SK-MEL-5 (cell line): ENCODE results near the gene ZNF487. TPM values are rescaled to one million over a fixed set of nuclear protein-coding genes. Genes with fewer than 3 reads are reported as not detected.
"Not testable (repeated sequence)": the region's sequence is repeated elsewhere in the genome, so short reads cannot be mapped to it uniquely, and the experiment has no call there.

Source experiments
- DNase-seq: peaks from one replicate; pipeline ENCODE4 v3.0.0-alpha.2; 2016; ENCODE audit warnings: low read depth, low spot score
- in situ Hi-C: cut with HindIII; loops from 2 replicates; pipeline ENCODE4 v1.10.0; 2016; ENCODE audit warnings: low sequenced_read_pairs, high pct_unique_total_duplicates, low pct_unique_long_range_greater_than_20kb
- total RNA-seq: library from RNA; depleted of rRNA; stranded (reverse); fragments of >200 nt; shearing (Covaris generic); gene quantifications from 2 replicates; pipeline ENCODE4 v1.2.3, GENCODE V29; 2014

Gene ZNF487
- total RNA-seq, 1 experiment from 2014 or later: 2.9 TPM

DNA sequence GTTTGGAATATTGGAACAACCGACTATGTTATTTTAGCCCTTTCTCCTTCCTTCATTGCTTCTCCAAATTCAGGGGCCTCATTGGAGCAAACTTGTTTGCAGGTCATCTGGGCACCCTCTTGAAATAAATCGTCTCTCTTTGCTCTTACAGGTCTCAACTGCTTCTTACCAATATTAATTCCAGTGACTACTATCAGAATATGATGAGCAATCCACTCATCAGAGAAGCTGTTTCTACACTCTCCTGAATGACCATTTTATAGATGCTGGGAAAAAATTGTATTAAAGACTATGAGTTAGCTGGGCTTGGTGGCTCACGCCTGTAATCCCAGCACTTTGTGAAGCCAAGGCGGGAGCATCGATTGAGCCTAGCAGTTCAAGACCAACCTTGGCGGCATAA is 15.4 kb upstream of the ZNF487 start:
- in situ Hi-C loops: no loop called here
- DNase-seq: no peak

DNA sequence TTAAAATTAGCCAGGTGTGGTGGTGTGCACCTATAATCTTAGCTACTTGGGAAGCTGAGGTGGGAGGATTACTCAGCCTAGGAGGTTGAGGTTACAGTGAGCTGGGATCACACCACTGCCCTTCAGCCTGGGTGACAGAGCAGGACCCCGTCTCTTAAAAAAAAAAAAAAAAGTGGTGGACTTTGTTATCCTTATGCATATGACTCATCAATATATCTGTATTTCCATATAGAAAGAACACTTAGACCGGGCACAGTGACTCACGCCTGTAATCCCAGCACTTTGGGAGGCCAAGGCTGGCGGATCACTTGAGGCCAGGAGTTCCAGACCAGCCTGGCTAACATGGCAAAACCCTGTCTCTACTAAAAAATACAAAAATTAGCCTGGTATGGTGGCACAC is 15.0 kb upstream of the ZNF487 start:
- in situ Hi-C loops: not testable (repeated sequence)

DNA sequence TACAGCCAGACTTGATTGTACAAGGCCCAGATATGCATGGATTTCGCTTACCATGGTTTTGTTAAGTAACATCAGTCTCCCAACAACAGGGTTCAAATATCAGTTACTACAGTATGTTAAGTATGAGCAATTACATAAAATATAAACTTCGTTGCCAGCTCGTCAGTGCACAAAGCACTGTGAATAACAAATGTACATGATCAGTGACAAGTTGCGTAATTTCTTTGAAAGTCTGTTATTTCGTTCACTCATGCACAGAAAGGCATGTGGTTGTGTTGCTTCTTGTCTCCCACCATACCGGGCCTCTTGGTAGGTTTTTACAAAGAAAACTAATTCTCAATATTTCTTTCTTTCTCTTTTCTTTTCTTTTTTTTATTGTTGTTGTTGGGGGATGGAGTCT is 12.5 kb upstream of the ZNF487 start:
- DNase-seq: no peak
- in situ Hi-C loops: no loop called here

More for the DNA sequence above, 15.0 kb upstream of the ZNF487 start:
- not testable (repeated sequence) for DNase-seq

DNA sequence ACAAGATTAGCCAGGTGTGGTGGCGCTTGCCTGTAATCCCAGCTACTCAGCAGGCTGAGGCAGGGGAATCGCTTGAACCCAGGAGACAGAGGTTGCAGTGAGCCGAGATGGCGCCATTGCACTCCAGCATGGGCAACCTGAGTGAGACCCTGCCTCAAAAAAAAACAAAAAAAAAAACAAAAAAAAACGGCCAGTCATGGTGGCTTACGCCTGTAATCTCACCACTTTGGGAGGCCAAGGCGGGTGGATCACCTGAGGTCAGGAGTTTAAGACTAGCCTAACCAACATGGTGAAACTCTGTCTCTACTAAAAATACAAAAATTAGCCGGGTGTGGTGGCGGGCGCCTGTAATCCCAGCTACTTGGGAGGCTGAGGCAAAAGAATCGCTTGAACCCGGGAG is 10.4 kb upstream of the ZNF487 start:
- in situ Hi-C loops, DNase-seq: not testable (repeated sequence)

DNA sequence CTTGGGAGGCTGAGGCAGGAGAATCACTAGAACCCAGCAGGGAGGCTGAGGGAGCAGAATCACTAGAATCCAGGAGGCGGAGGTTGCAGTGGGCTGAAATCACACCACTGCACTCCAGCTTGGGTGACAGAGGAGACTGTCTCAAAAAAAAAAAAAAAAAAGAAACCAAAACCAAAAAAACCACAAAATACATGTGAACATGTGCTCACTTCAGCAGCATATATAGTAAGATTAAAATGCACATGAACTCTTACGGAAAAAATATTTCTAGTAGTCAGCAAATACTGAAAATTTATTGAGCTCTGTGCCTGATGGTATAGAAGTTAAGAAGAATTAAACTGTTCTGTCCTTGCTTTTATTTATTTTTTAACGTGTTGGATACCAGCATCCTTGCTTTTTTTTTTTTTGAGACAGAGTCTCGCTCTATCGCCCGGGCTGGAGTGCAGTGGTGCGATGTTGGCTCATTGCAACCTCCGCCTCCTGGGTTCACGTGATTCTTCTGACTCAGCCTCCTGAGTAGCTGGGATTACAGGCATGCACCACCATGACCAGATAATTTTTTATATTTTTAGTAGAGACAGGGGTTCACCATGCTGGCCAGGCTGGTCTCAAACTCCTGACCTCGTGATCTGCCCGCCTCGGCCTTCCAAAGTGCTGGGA is 9.6 kb upstream of the ZNF487 start:
- in situ Hi-C loops: no loop called here

DNA sequence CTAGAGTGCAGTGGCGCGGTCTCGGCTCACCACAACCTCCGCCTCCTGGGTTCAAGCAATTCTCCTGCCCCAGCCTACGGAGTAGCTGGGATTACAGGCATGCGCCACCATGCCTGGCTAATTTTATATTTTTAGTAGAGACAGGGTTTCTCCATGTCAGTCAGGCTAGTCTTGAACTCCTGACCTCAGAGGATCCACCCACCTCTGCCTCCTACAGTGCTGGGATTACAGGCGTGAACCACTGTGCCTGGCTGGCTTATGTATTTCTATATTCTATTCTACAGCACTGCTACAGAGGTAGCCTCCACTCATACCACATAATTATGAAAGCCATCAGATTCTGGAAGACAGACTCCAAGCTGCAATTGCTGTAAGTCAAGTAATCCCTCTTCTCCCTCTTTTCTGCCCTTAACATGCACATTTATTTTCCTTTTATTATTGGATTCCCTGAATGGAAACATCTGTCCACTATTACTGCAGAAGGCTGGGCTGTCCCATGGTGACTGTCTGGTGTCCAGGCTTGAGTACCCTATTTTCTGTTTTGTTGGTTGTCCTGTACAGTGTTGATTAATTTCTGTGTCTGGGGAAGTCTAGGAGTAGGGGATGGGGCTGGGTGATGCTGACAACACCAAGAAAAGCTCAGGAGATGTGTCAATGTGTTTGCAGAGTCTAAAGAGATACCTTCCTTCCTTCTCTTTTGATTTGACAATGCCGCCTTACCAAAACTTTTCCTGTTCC is 5.8 kb upstream of the ZNF487 start:
- DNase-seq: no peak
- in situ Hi-C loops: no loop called here

More for the DNA sequence above, 9.6 kb upstream of the ZNF487 start:
- DNase-seq: no peak

DNA sequence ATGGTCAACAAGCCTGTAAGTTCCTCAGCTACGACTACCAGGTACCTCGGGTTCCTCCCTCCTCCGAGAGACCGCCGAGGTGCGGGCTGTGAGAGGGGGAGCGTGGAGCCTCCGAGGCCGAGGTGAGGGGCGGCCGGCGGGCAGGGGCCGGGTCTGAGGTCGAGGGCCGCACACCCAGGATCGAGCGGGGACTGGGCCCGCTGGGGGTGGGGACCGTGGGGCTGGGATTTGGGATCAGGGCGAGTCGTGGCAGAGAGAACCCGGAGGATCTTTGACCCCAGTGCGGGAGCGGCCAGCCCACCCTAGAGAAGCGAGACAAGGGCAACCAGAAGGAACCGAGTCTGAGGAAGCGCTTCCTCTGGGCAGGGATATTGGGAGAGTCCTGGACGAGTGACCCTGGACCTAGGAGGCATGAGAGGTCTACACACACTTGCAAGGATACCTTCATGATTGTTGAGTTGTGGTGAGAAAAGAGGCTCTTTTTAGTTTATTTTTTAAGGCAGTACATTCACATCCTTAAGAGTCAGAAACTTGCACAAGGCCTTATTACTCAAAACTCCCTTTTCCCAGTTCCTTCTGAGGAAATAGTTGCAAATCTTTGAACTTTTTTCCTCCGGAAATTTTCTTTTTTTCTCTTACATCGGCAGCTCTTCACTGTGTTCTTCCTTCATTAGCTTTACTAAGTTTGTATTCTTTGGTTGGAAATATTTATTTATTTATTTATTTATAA is 395 bp downstream of the ZNF487 start:
- no peak for DNase-seq
- in situ Hi-C loops: no loop called here

DNA sequence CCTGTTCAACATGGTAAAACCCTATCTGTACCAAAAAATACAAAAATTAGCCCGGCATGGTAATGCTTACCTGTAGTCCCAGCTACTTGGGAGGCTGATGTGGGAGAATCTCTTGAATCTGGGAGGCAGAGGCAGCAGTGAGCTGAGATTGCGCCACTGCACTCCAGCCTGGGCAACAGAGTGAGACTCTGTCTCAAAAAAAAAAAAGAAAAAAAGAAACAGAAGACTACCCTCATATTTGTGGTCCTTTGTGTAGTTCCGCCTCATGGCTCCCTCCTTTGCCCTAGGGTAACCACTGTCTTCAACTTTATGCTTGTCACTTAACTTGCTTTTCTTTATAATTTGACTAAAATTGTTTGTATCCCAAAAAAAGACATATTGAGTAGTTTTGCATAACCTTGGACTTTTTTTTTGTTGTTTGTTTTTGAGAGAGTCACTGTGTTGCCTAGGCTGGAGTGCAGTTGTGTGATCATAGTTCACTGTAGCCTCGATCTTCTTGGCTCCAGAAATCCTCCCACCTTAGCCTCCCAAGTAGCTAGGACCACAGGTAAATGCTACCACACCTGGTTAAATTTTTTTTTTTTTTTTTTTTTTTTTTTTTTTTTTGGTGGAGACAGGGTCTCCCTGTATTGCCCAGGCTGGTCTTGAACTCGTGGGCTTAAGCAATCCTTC is 3.7 kb downstream of the ZNF487 start:
- DNase-seq: no peak
- in situ Hi-C loops: no loop called here

DNA sequence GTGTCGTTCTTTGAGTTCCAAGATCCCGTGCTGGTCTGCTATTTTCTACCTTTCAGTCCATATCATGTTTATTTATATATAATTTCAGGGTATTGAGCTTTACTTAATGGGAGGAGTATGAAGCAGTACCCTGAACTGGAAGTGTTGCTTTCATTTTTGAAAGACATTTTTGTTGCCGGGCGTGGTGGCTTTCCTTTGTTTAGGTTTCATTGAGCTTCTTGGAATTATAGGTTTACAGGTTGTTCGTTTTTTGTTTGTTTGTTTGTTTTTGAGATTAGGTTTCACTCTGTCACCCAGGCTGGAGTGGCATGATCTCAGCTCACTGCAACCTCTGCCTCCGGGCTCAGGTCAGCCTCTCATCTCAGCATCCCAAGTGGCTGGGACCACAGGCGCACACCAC is 7.4 kb downstream of the ZNF487 start:
- in situ Hi-C loops: no loop called here
- no peak for DNase-seq

DNA sequence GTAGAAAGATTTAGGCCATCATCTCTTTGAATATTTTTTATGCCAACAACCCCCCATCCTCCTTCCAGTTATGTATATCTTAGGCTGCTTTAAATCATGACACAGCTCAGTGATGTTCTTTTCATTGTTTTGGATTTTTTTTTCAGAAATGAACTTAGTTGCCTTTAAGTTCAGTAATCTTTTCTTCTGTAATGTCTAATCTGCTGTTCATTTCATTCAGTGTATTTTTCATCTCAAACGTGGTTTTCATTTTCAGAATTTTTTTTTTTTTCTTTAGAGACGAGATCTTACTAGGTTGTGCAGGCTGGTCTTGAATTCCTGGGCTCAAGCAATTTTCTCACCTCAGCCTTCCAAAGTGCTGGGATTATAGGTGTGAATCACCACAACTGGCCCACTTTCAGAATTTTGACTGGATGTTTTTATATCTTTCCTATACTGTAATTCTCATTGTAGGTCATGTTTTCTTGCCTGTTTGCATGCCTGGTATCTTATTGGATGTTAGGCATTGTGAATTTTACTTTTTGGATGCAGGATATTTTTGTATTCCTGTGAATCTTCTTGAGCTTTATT is 8.1 kb downstream of the ZNF487 start:
- DNase-seq: no peak
- in situ Hi-C loops: no loop called here

DNA sequence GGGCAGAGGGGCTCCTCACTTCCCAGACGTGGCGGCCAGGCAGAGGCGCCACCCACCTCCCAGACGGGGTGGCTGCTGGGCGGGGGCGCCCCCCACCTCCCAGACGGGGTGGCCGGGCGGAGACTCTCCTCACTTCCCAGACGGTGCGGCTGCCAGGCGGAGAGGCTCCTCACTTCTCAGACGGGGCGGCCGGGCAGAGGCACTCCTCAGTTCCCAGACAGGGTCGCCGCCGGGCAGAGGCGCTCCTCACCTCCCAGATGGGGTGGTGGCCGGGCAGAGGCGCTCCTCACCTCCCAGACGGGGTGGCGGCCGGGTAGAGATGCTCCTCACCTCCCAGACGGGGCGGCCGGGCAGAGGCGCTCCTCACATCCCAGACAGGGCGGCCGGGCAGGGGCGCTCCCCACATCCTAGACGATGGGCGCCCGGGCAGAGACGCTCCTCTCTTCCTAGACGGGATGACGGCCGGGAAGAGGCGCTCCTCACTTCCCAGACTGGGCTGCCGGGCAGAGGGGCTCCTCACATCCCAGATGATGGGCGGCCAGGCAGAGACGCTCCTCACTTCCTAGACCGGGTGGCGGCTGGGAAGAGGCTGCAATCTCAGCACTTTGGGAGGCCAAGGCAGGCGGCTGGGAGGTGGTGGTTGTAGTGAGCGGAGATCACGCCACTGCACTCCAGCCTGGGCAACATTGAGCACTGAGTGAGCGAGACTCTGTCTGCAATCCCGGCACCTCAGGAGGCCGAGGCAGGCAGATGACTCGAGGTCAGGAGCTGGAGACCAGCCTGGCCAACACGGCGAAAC is 9.5 kb downstream of the ZNF487 start:
- in situ Hi-C loops, DNase-seq: not testable (repeated sequence)

DNA sequence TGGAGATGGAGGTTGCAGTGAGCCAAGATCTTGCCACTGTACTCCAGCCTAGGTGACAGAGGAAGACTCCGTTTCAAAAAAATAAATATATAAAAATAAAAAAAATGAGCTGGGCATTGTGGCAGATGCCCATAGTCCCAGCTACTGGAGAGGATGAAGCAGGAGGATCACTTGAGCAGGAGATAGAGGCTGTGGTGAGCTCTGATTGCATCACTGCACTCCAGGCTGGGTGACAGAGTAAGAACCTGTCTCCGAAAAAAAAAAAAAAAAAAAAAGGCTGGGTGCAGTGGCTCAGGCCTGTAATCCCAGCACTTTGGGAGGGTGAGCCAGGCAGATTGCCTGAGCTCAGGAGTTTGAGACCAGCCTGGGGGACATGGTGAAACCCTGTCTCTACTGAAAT is 11.8 kb downstream of the ZNF487 start:
- in situ Hi-C loops: no loop called here
- no peak for DNase-seq

DNA sequence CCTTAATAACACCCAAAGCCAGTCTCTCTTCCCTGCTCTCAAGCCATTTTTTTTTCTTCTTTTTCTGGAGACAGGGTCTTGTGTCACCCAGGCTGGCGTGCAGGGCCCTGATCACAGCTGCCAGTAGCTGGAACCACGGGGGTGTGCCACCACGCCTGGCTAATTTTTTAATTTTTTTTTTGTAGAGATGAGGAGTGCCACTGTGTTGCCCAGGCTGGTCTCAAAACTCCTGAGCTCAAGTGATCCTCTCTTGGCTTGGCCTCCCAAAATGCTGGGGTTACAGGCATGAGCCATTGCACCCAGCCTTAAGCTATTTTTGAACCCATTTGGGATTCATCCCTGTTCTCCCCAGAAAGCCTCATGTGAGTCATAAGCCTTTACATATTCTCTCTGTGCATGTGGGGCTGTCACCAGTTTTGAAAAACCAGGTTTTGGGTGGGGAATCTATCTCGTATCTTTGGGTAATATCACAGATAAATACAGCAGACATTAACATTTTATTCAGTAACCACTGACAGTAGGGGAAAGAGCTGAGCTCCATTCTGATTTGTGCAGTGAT is 15.5 kb downstream of the ZNF487 start:
- in situ Hi-C loops: no loop called here
- no peak for DNase-seq

DNA sequence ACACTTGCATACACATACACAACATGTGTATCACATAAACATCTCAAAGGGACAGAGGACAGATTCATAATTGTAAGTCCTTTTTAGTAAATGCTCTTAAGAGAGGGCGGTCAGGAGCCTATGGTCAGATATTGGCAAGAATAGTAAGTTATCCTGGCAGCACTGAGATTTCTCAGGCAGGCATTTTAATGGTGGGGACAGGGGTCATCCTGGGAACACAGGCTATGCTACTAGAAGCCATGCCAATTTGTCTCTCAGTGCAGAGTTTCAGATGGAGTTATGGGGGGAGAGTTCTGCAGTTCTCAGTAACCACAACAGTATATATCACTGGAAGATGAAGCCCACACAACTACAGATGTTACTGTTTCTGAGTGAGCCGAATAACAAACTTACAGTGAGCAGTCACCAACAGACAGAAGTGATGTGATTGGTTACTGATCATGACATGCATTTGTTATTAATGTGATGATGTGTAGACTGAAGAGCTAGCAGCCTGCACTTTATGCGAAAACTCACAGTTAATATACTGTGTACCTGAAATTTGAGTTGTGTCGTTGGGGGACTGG is 16.4 kb downstream of the ZNF487 start:
- no peak for DNase-seq
- in situ Hi-C loops: no loop called here

DNA sequence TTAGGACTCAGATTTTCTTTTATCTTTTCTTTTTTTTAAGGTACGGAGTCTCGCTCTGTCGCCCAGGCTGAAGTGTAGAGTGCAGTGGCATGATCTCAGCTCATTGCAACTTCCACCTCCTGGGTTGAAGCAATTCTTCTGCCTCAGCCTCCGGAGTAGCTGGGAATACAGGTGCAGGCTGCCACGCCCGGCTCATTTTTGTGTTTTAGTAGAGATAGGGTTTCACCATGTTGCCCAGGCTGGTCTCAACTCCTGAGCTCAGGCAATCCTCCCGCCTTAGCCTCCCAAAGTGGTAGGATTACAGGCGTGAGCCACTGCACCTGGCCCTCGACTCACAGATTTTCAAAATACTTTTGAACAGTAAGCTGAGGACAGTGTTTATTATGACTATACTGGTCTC is 17.1 kb downstream of the ZNF487 start:
- in situ Hi-C loops: not testable (repeated sequence)

DNA sequence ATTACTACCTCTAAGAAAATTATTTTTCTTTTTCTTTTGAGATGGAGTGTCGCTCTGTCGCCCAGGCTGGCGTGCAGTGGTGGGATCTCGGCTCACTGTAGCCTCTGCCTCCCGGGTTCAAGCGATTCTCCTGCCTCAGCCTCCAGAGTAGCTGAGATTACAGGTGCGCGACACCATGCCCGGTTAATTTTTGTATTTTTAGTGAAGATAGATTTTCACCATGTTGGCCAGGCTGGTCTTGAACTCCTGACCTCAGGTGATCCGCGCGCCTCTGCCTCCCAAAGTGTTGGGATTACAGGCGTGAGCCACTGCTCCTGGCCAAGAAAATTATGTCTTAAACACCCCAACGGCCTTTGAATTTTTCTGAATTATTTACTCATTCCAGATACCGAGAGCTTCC is 19.6 kb downstream of the ZNF487 start:
- DNase-seq, in situ Hi-C loops: not testable (repeated sequence)

More for the DNA sequence above, 17.1 kb downstream of the ZNF487 start:
- not testable (repeated sequence) for DNase-seq
